HG02798 (cell line): ENCODE measurements around the gene ZNF221.

Source experiments
- ATAC-seq: cut with Tn5 transposase; IDR thresholded peaks from one replicate; pipeline ENCODE4 v1.9.1; 2021; ENCODE audit warnings: mild to moderate bottlenecking; ENCODE audit not compliant: unreplicated experiment, poor library complexity

ZNF221 gene

DNA sequence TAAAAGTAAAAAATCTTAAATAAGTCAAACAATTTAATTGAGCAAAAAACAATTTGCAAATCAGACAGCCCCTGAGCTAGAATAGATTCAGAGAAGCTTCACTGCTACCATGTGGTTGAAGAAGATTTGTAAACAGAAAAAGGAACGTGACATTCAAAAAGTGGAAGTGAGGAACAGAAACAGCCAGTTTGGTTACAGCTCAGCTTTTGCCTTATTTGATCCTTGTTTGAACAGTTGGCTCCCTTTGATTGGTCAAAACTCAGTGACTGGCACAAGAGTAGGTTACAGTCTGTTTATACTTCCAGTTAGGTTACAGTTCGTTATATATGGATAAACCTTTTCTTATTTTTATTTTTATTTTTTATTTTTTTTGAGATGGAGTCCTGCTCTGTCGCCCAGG, 5.8 kb downstream of the ZNF221 start:
- no peak for ATAC-seq

DNA sequence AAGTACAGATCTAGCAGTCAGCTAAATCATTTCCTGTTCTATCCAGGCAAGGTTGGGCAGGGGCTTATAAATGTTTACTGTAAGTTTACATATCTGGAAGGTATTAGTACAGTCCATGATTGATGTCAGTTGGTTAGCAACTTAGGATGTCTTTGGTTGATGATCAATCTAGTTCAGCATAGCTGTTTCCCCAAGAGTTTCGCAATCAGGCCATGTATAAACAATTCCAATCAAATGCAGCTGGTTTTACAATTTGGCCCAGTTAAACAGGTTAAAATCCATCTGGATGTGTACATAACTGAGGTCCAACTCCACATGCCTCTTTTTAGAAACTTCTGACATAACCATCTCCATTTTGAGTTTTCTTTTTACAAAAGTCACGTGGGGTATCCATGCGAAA, 6.9 kb downstream of the ZNF221 start:
- no peak for ATAC-seq

DNA sequence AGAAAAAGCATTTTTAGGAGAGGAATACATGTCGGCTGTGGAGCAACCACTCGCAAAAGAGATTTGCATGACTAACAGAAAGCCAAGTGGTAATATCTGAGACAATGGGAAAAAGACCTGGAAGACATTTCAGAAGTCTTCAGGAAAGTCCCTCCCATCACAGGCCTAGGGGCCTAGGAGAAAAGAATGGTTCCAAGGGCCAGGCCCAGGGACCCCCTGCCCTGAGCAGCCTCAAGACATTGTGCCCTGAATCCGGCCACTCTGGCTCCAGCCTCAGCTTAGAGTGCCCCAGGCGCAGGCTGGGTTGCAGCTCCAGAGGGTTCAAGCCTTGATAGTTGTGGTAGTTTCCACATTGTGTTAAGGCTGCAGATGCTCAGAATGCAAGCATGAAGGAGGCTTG, 9.4 kb downstream of the ZNF221 start:
- no peak for ATAC-seq

DNA sequence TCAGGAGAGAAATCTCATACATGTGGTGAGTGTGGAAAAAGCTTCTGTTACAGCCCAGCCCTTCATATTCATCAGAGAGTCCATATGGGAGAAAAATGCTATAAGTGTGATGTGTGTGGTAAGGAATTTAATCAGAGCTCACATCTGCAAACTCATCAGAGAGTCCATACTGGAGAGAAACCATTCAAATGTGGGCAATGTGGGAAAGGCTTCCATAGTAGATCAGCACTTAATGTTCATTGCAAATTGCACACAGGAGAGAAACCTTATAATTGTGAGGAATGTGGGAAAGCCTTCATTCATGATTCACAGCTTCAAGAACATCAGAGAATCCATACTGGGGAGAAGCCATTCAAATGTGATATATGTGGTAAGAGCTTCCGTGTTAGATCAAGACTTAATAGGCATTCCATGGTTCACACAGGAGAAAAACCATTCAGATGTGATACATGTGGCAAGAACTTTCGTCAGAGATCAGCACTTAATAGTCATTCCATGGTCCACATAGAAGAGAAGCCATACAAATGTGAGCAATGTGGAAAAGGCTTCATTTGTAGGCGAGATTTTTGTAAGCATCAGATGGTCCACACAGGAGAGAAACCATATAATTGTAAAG, 15.2 kb downstream of the ZNF221 start:
- ATAC-seq = no peak

DNA sequence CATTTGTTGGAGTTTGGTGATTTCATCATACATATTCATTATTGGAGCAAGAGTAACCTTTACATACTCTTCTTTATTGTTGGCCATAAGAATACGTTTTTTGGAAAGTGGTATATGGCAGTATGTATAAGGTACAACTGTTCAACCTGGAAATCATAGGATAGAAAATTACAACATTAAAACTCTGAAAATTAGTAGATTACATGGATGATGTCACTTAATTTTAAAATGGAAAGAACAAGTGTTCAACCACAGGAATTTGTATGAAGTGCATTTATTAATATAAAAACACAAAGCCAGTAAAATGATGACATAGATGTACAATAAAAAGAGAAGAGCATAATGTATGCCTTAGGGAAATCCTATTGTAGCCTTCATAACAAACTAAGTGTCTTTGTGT, 25.7 kb downstream of the ZNF221 start:
- ATAC-seq = no peak

DNA sequence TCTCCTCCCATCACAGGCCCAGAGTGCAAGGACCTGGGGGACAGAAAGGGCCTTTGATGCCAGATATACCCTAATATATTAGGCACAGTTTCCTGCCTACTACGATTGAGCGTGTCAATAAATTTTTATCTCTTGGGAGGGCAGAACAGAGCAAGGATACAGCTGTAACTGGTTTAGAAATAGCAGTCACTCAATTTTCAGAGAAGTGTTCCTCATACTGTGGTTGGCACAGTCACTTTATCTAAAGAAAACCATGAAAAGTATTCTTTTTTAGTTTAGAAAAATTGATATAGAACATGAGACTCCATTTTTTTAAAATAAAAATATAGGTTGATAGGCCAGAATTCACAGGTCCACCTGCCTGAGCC, 32.5 kb downstream of the ZNF221 start:
- peak; percentile 9 for ATAC-seq

DNA sequence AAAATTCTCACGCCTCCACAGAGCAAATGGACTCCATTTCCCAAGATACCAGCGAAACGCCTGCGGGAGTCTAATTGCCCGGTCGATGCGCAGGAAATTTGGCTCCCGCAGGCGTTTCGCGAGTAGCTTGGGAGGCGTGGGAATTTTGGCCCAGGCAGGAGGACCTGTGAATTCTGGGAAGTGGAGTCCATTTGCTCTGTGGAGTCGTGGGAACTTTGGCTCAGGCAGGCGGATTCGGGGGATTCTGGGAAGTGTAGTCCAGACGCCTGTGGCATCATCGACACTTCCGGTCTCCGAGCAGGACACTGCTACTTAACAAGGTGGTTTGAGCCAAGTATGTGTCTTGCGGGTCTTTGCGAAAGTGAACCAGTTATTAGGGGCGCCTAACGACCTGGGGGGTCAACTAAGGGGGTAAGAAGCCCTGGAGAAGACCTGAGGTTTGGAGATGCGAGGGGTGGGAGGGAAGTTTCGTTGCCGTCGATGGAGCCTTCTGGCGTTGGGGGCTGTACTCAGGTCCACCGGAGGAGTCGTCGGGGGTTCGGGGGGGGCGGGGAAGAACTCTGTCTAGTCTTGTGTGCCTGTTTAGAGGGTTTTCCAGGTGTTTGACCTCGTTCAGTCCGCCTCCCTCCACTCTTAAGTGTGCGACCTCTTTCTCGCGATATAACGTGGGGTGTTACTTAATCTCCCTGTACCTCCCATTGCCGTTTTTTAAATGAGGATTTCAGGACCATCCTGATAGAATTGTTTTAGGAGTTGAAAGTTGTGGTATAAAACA, 33.1 kb downstream of the ZNF221 start, which contains the start of gene ZNF155:
TSS of gene ZNF155 (plus strand) at position 277 of the 775 bp plus-strand sequence. CDS start 4,356 bp downstream, outside the sequence.
- ATAC-seq = peak; percentile 85

DNA sequence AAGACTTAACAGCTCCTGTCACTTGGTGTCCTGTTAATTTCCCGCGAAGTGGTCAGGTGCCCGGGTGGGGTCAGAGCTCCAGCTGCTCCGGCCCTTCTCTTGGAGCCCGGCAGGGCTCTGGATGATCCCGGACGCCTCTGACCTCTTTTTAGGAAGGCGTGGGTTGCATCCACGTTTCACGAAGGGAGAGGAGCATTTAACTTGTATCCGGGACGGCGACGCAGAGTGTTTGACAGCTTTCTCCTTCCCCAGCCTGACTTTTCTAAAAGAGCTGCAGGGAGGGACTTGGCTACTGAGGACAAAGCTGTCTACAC, 33.6 kb downstream of the ZNF221 start:
- peak; percentile 18 for ATAC-seq

DNA sequence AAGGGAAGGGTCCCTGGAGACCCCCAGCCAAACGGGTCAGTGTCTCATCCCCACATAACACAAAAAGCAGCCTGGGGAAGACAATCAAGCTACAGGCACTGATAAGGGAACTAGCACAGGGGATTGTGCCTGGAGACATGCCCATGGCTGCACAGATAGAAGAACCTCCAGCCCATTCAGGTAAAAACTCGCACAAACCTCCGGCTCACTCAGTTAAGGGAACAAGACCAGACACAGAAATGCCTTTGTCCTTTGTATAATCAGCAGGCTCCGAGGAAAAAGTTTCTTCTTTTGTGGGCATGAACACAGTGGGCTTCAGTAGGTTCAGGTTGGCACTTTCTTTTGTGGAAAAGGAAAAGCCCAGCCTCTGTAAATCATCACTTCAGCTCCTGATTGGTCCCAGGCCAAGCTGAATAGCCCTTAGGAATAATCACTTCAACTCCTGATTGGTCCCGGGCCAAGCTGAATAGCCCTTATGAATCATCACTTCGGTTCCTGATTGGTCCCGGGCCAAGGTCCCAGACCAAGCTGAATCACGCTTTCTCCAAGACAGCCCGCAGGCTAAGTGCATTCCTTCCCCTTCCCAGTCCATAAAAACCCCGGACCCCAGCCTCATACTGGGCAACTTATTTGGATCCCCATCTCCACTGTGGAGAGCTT, 46.7 kb downstream of the ZNF221 start:
- ATAC-seq = no peak

DNA sequence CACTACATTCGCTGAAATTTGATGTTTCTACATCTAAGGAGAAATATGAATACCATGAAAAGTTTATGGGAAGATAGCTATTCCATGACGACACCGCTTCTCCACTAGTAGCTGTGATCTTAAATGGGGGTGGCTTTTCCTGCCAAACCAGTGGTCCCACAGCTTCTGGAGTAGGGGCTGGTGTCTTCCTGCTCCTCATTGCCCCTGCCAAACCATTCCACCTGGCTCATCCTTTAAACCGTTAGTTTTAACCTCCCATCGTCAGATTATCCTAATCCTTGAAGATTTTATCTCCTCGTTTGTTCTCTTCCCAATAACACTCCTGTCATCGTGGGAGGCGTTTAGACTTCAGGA, 51.2 kb downstream of the ZNF221 start:
- ATAC-seq = no peak

DNA sequence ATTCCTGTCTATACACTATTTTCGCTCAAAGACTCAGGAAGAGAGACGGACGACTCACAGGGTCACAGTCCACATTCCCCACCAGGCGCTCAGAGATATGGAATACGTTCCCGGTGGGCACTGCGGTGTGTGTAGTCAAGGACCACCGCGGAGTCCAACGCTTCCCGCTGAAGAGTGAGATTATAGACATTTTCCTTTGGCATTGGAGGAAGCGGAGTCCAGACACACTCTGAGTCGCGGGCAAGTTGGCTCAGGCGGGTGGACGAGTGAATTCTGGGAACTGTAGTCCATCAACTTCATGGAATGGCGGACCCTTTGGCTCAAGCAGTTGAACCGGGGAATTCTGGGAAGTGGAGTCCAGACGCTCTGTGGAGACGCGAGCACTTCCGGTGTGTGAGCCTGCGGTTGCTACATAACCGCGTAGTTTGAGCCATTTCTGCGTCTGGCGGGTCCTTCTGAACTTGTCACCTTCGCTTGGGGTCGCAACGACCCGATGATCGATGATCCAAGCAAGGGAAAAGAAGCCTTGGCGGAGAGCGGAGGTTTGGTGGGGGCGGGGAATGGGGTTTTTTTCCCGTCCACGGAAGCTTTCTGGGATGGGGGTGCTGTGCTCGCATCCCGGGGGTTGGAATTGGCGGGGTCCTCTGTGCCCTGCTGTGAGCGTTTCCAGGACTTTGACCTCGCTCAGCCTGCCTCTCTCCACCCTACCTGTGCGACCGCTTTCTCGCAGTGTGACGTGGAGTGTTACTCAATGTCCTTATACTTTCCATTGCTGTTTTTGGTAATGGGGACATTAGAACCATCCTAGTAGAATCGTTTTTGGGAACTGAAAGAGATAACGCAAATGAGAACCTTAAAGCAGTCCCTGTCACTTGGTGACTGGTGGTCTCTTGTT, 51.8 kb downstream of the ZNF221 start, which contains the start of gene ZNF230:
TSS of gene ZNF230 (plus strand) at position 392 of the 895 bp plus-strand sequence. CDS start 4,122 bp downstream, outside the sequence.
- ATAC-seq = peak; percentile 92

DNA sequence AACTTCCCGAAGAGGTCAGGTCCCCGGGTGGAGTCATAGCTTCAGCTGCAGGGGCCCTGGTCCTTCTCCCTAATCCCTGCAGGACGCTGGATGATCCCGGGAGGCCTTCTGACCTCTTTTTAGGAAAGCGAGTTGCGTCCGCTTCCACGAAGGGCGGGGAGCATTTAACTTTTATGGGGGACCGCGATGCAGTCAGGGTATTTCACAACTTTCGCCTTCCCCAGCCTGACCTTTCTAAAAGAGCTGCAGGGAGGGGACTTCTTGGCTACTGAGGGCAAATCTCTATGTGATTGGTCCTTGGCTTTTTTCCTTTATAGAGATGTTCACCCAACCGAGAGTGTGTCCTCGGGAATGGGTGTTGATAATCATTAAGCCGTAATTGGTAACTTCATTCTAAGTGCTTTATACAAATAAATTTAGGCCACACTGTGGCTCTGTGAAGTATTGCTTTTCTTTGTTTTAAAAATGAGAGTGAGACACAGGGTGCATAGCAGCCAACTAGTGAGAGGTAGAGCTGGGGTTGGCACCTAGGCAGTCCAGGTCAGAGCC, 52.5 kb downstream of the ZNF221 start:
- ATAC-seq = peak; percentile 24

DNA sequence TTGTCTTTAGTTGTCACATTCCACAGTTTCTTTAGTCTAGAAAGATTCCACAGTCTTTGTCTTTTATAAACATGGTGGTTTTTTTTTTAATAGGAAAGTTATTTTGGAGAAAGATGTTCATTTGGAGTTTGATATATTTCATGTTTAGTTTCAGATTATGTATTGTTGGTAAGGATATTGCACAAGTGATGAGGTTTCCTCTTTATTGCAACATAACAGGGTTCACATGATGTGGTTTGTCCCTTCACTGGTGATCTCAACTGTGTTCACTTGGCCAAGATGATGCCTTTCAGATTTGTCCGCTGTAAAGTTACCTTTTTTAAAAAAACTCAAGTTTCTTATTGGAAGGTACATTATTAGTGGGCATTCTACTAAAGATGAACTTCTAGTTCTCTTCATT, 54.9 kb downstream of the ZNF221 start:
- no peak for ATAC-seq

DNA sequence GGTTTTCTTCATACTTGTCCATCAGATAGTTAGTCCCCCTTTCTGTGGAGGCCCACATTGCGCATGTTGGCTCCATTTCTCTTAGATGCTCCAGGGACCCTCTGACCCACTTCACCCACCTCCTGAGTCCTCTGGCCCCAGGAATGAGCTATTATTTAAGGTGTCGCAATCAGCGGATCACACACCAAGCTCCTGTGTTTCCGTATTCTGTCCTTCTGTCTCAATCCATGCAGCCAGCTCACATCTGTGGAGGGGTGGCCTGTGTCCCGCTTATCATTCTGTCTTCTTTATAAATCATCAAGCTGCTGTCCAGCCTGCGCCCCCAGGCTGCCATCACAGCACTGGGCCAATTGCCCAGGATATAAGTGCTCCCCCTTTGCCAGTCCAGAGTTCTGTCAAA, 56.4 kb downstream of the ZNF221 start:
- ATAC-seq = no peak

DNA sequence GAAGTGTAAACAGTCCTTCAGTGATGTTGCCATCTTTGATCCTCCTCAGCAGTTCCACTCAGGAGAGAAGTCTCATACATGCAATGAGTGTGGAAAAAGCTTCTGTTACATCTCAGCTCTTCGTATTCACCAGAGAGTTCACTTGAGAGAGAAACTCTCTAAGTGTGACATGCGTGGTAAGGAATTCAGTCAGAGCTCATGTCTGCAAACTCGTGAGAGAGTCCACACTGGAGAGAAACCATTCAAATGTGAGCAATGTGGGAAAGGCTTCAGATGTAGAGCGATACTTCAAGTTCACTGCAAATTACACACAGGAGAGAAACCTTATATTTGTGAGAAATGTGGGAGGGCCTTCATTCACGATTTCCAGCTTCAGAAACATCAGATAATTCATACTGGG, 59.4 kb downstream of the ZNF221 start:
- ATAC-seq = no peak
